NT2/D1 (cell line): ENCODE results near the gene ACSL6.

Experiments used
- DNase-seq: peaks from one replicate; pipeline ENCODE4 v3.0.0-alpha.2; 2011; ENCODE audit warnings: low read depth, low spot score
- H3K27me3 ChIP-seq: 2 replicates; pipeline ENCODE4 v1.6.0; 2011; ENCODE audit warnings: mild to moderate bottlenecking; ENCODE audit not compliant: insufficient read length, insufficient read depth
- H3K36me3 ChIP-seq: 2 replicates; pipeline ENCODE4 v1.6.1; 2011; ENCODE audit warnings: mild to moderate bottlenecking, low read length, mixed read lengths; ENCODE audit not compliant: insufficient read depth, insufficient read length
- H3K4me1 ChIP-seq: 2 replicates; pipeline ENCODE4 v1.5.1; 2011; ENCODE audit not compliant: insufficient read depth, insufficient read length
- H3K4me3 ChIP-seq: 2 replicates; pipeline ENCODE4 v1.5.1; 2011; ENCODE audit warnings: low read depth; ENCODE audit not compliant: insufficient read length
- H3K9ac ChIP-seq: 2 replicates; pipeline ENCODE4 v1.6.0; 2011; ENCODE audit warnings: low read depth; ENCODE audit not compliant: insufficient read length
- H3K9me3 ChIP-seq: 2 replicates; pipeline ENCODE4 v1.5.1; 2011; ENCODE audit warnings: mild to moderate bottlenecking, low read length; ENCODE audit not compliant: insufficient read depth
- SUZ12 ChIP-seq: IDR thresholded peaks from 2 replicates; pipeline ENCODE4 v1.6.1; 2011; ENCODE audit not compliant: insufficient read length, insufficient read depth; ENCODE audit errors: extremely low read depth
- YY1 ChIP-seq: IDR thresholded peaks from 2 replicates; pipeline ENCODE4 v1.6.1; 2011; ENCODE audit not compliant: insufficient read length, insufficient read depth
- ZNF274 ChIP-seq: IDR thresholded peaks from 2 replicates; pipeline ENCODE4 v1.6.1; 2011; ENCODE audit warnings: mild to moderate bottlenecking, low read depth, low read length

Gene ACSL6

GRCh38 chr5:132005591-132005990, 5.9 kb downstream of the ACSL6 start:
- TF ChIP-seq SUZ12: no peak
- TF ChIP-seq YY1: no peak
- no peak for TF ChIP-seq ZNF274
- Histone ChIP-seq H3K27me3 (peaks cover 12% of the 10 kb centered on the region), H3K4me1 (peaks cover 13% of the 10 kb centered on the region), H3K9me3 (no peaks in the 10 kb centered on the region), H3K36me3 (no peaks in the 10 kb centered on the region), H3K9ac (no peak overlapping the region), H3K4me3 (no peak overlapping the region)
- no peak for DNase-seq

GRCh38 chr5:132003982-132004381, 7.5 kb downstream of the ACSL6 start:
- H3K9me3 ChIP-seq: no peaks in the 10 kb centered on the region
- H3K4me1 ChIP-seq: peaks cover 11% of the 10 kb centered on the region
- H3K27me3 ChIP-seq: no peaks in the 10 kb centered on the region
- DNase-seq: no peak
- no peak overlapping the region for H3K9ac ChIP-seq
- H3K36me3 ChIP-seq: no peaks in the 10 kb centered on the region
- TF ChIP-seq ZNF274 (no peak), YY1 (no peak), SUZ12 (no peak)
- no peak overlapping the region for H3K4me3 ChIP-seq

- TF ChIP-seq ZNF274 (no peak), YY1 (no peak), SUZ12 (no peak)
- peak; percentile 73 for DNase-seq
- peaks cover 11% of the 10 kb centered on the region for H3K4me1 ChIP-seq
These were observed 8.2 kb downstream of the ACSL6 start for GRCh38 chr5:132003170-132003744.

GRCh38 chr5:132002757-132003156, 8.7 kb downstream of the ACSL6 start:
- H3K4me3 ChIP-seq: no peak overlapping the region
- H3K9ac ChIP-seq: no peak overlapping the region
- no peaks in the 10 kb centered on the region for H3K9me3 ChIP-seq
- H3K27me3 ChIP-seq: no peaks in the 10 kb centered on the region
- H3K4me1 ChIP-seq: peaks cover 11% of the 10 kb centered on the region
- TF ChIP-seq SUZ12 (no peak), ZNF274 (no peak), YY1 (no peak)
- DNase-seq: no peak
- H3K36me3 ChIP-seq: no peaks in the 10 kb centered on the region

More at GRCh38 chr5:132003170-132003744, 8.2 kb downstream of the ACSL6 start:
- no peak overlapping the region for H3K4me3 ChIP-seq
- H3K36me3 ChIP-seq: no peaks in the 10 kb centered on the region
- no peak overlapping the region for H3K9ac ChIP-seq
- no peaks in the 10 kb centered on the region for H3K27me3 ChIP-seq
- H3K9me3 ChIP-seq: no peaks in the 10 kb centered on the region

- Histone ChIP-seq H3K36me3 (no peaks in the 10 kb centered on the region), H3K9ac (no peak overlapping the region), H3K4me3 (no peak overlapping the region), H3K9me3 (no peaks in the 10 kb centered on the region), H3K4me1 (peaks cover 8% of the 10 kb centered on the region), H3K27me3 (no peaks in the 10 kb centered on the region)
- TF ChIP-seq SUZ12 (no peak), YY1 (no peak), ZNF274 (no peak)
- DNase-seq: peak; percentile 44
These were observed 9.6 kb downstream of the ACSL6 start for GRCh38 chr5:132001647-132002561.

GRCh38 chr5:132000677-132001453, 10.6 kb downstream of the ACSL6 start:
- no peak overlapping the region for H3K9ac ChIP-seq

GRCh38 chr5:132000241-132000490, 11.3 kb downstream of the ACSL6 start:
- H3K4me3 ChIP-seq: no peak overlapping the region
- no peak overlapping the region for H3K9ac ChIP-seq
- no peaks in the 10 kb centered on the region for H3K27me3 ChIP-seq
- TF ChIP-seq YY1 (no peak), ZNF274 (no peak), SUZ12 (no peak)
- no peaks in the 10 kb centered on the region for H3K36me3 ChIP-seq
- H3K4me1 ChIP-seq: peaks cover 10% of the 10 kb centered on the region
- no peaks in the 10 kb centered on the region for H3K9me3 ChIP-seq
- no peak for DNase-seq

More at GRCh38 chr5:132000677-132001453, 10.6 kb downstream of the ACSL6 start:
- no peaks in the 10 kb centered on the region for H3K9me3 ChIP-seq
- H3K36me3 ChIP-seq: no peaks in the 10 kb centered on the region
- TF ChIP-seq YY1 (no peak), ZNF274 (no peak), SUZ12 (no peak)
- peaks cover 8% of the 10 kb centered on the region for H3K4me1 ChIP-seq
- no peak overlapping the region for H3K4me3 ChIP-seq
- no peak for DNase-seq
- H3K27me3 ChIP-seq: no peaks in the 10 kb centered on the region
